GM12878 (cell line): ENCODE results near the gene UCHL5.

Experiments used
- CEBPB ChIP-seq, 2 experiments: fragments of 150-350 bp in 1 of 2; IDR thresholded peaks; 2 replicates each; pipeline ENCODE4 v1.6.1; 2012 to 2014; ENCODE audit warnings: low read depth in 2 of 2, low read length in 2 of 2, borderline replicate concordance in 1 of 2, inconsistent platforms in 1 of 2
- IKZF1 ChIP-seq: fragments of 450-650 bp; conservative IDR thresholded peaks from 2 replicates; pipeline ENCODE4 v1.6.1; 2017; ENCODE audit warnings: antibody characterized with exemption, mild to moderate bottlenecking
- JUNB ChIP-seq: IDR thresholded peaks from 2 replicates; pipeline ENCODE4 v1.6.1; 2016; ENCODE audit warnings: antibody characterized with exemption, mild to moderate bottlenecking
- KAT2A ChIP-seq: conservative IDR thresholded peaks from 2 replicates; pipeline ENCODE4 v1.6.1; 2011; ENCODE audit warnings: low read depth, low read length; ENCODE audit not compliant: control insufficient read depth
- NFYB ChIP-seq: IDR thresholded peaks from 2 replicates; pipeline ENCODE4 v1.6.1; 2011; ENCODE audit warnings: low read depth, mild to moderate bottlenecking, low read length, improper control_type of control experiment, moderate library complexity; ENCODE audit not compliant: insufficient read depth
- TAF1 ChIP-seq: IDR thresholded peaks from 2 replicates; pipeline ENCODE4 v1.6.1; 2011; ENCODE audit warnings: mild to moderate bottlenecking, low read depth, low read length, borderline replicate concordance

- no peak for TF ChIP-seq NFYB
- TF ChIP-seq TAF1, result no peak
- TF ChIP-seq IKZF1, result no peak
- no peak for TF ChIP-seq KAT2A
- no peak for TF ChIP-seq JUNB
- TF ChIP-seq CEBPB (IDR thresholded peaks at IDR 0.05; ENCODE audit: borderline replicate concordance in 1 of 2, low read depth in 2 of 2, low read length in 2 of 2), result no peak
Observed at GRCh38 chr1:192974701-192975100, 84.5 kb downstream of the UCHL5 start.
